Left forelimb (tissue), 1 donor: ENCODE data around the gene CSKMT.
"Not testable (repeated sequence)": the region's sequence is repeated elsewhere in the genome, so short reads cannot be mapped to it uniquely, and the experiment has no call there.

Experiments
- DNase-seq: peaks from one replicate; pipeline ENCODE4 v3.0.0-alpha.2; 2018; ENCODE audit warnings: low spot score

The CSKMT gene

GRCh38 chr11:62665075-62665598 is at the start of gene CSKMT, which contains the start of gene C11orf98:
CSKMT (plus strand) TSS chr11:62665312; CDS start chr11:62665880, 568 bp downstream.
C11orf98 (minus strand) TSS chr11:62665210; CDS start chr11:62665169, 41 bp downstream.
- DNase-seq = peak; percentile 99

DNA sequence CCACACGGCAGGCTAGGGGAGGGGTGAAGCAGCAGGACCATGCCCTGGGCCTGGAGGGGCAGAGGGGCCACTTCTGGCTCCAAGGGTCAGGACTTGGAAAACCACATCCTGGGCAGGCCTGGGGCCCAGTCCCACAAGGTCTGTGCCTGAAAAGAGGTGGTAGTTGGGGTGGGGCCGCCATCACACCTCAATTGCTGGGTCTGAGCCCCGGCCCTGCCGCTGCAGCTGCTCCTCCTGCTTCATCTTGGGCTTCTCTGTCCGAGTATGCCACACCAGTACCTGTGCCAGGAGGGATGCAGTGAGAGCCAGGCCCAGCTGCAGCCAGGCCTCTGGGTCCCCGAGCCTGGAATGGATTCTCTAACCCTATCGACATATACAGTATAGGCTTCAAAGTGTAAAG is 49.6 kb upstream of the CSKMT start:
- no peak for DNase-seq

DNA sequence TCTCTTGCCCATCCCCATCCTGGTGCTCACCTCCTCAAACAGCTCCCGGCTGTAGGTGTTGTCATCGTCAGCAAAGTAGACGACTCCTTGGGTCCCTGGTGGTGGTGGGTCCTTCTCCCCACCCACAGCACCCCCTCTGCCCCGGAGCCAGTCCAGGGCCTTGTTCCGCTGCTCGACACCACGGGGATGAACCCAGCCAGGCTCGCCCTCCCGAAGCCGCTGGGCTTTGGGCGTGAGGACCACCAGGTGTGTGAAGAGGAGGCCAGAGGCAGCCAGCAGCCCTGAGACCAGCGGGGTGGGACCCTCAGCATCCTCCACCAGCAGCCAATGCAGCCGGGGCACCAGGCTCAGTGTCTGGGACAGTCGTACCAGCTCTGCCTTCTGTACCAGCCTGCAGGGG is 48.2 kb upstream of the CSKMT start:
- DNase-seq = not testable (repeated sequence)

GRCh38 chr11:62621027-62621566 is 44.0 kb upstream of the CSKMT start:
- no peak for DNase-seq

- peak; percentile 98 for DNase-seq
These were observed 43.3 kb upstream of the CSKMT start, which contains the start of gene B3GAT3 for GRCh38 chr11:62621567-62622470. B3GAT3 (minus strand) TSS chr11:62621986; CDS start chr11:62621947, 39 bp downstream.

GRCh38 chr11:62622476-62623089 is 42.5 kb upstream of the CSKMT start:
- DNase-seq = no peak

GRCh38 chr11:62627713-62628112 is 37.4 kb upstream of the CSKMT start:
- no peak for DNase-seq

DNA sequence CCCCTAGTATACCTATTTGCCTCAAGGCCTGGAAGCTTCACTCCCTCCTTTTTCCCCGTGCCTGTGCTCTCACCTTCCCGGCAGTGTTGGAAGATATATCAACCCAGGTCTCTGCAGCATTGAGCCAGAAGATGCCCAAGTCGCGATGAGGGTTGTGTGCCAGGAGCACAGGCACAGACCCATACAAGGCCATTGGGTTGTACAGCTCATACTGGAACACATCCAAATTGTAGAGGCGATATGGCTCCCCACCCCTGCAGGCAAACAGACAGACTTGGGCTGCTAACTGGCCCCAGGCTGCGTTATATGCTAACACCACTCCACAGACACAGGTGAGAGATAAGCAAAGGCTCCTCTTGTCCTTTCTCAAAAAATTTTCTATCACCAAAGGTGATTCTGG is 32.6 kb upstream of the CSKMT start:
- no peak for DNase-seq

DNA sequence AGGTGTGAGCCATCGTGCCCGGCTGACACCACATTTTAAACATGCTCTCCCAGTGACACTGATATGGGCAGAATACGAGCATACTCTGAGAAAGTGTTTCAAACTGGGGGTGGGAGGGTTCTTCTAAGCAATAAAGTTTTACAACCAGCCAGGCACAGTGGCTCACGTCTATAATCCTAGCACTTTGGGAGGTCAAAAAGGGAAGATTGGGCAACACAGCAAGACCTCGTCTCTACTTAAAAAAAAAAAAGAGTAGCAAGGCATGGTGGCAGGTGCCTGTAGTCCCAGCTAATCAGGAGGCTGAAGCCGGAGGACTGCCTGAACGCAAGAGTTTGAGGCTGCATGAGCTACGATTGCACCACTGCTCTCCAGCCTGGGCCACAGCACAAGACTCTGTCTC is 20.9 kb upstream of the CSKMT start:
- no peak for DNase-seq

DNA sequence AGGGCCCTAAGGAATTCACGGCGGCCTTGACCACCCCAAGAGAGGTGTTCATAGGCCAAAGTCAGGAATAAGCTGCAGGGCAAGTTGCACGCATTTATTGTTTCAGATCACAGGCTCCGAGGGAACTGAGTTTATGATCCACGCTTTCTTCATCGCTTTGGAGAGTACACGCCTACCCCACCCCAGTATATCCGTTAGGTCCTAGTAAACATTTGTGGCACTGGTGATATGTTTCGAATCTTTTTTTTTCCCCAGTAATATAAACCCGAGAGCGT is 19.5 kb upstream of the CSKMT start:
- no peak for DNase-seq

GRCh38 chr11:62645946-62646824 is 18.9 kb upstream of the CSKMT start, which contains the start of gene GANAB:
GANAB (minus strand) TSS chr11:62646613; CDS start chr11:62646599, 14 bp downstream.
- DNase-seq = peak; percentile 99

GRCh38 chr11:62646825-62647608 is 18.1 kb upstream of the CSKMT start:
- DNase-seq = no peak

- no peak for DNase-seq
These were observed 17.5 kb upstream of the CSKMT start for GRCh38 chr11:62647609-62648005.

DNA sequence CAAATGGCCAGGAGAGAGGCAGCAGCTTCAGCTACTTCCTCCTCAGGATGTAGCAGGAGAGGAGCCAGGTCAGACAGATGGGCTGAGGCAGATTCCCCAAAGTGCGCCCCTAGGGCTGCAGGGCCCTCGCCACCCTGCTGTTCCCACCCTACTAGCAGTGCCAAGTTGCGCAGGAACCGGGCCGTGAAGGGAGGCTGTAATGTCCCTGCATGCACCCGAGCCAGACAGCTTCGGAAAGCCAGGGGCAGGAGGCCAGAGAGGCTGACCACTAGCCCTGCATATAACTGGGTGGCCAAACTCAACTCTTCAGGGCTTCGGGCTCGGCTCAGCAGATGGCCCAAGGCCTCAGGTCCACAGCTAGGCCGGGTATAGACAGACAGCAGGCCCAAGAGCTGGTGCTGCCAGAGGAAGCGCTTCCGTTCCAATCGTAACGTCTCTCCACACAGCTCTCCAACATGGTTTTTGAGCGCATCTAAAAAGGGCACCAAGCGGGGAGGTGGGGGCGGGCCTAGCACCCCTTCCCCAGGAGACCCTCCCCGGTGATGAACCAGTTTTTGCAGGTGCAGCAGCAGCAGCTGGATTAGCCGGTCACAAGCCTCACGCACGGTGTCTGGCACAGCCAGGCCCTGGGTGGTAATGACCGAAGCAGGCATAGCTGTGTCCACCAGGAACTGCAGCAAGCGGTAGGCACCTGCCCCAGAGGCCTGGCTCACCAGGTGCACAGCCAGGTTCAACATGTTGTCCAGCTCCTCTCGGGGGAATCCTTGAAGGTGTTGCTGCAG is 16.7 kb upstream of the CSKMT start:
- DNase-seq = no peak

DNA sequence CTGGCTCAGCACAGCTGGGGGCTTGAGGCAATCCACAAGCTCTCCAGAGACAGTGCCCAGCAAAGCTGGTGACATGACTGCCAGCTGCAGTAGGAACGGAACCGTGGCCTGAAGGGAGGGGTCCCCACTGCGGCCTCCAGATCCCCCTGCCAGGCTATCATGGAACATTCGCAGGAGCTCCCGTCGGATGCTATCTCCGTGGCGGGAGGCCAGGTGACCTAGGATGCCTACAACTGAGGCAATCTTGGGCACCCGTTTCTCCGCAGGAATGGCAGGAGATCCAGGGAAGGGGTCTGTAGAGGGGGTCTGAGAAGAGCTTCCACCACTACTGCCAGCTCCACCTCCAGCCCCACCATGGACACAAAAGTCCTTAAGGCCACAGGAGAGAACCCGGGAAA is 16.1 kb upstream of the CSKMT start:
- no peak for DNase-seq

DNA sequence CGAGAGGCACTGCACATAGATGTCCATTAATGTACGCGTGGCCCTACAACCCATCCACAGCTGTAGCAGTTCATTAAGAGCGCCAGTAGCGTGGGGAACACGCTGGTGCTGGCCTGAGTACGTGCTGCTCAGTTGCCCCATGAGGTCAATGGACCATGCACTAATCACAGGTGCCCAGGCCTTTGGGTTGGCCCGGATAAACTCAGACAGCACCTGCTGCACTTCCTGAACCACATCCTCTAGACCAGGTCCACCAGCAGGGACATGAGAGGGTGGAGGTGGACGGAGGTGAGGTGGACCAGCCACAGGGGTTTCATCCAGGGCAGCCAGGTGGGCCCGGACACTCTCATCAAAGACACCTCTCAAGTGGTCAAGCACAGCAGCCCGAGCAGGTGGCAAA is 15.6 kb upstream of the CSKMT start:
- no peak for DNase-seq

- not testable (repeated sequence) for DNase-seq
These were observed 14.8 kb upstream of the CSKMT start for GRCh38 chr11:62650283-62650682.

- DNase-seq = no peak
These were observed 12.7 kb upstream of the CSKMT start for GRCh38 chr11:62652161-62653006.

DNA sequence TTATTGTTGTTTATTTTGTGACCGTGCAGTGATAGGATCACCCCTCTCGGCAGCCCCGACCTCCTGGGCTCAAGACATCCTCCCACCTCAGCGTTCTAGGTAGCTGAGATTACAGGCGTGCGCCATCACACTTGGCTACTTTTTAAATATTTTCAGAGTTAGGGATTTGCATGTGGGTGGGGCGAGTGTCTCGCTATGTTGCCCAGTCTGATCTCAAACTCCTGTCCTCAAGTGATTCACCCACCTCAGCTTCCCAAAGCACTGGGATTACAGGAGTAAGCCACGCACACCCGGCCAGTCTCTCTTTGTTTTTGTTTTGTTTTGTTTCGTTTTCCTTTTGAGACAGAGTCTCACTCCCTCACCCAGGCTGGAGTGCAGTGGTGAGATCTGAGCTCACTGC is 10.8 kb upstream of the CSKMT start:
- no peak for DNase-seq
